Memory B cell (primary cell): Measurements from ENCODE around the gene SLC38A10.
"Not testable (repeated sequence)": the region's sequence is repeated elsewhere in the genome, so short reads cannot be mapped to it uniquely, and the experiment has no call there.

Source experiments
- ATAC-seq: fragments of 150-1000 bp; cut with Tn5 transposase; 2 replicates; pipeline ENCODE4 v1.10.0; 2021; ENCODE audit warnings: low read depth, mild to moderate bottlenecking, moderate library complexity
- DNase-seq, 2 donors: peaks; one replicate each; pipeline ENCODE4 v3.0.0; 2022; ENCODE audit warnings: low spot score in 2 of 2
- H3K27ac Mint-ChIP-seq: one replicate; pipeline ENCODE4 v1.8.0; 2022; ENCODE audit warnings: mild to moderate bottlenecking, moderate library complexity, mixed read lengths
- H3K27me3 Mint-ChIP-seq: one replicate; pipeline ENCODE4 v1.8.0; 2022; ENCODE audit warnings: mixed read lengths
- H3K36me3 Mint-ChIP-seq: one replicate; pipeline ENCODE4 v1.8.0; 2022; ENCODE audit warnings: mild to moderate bottlenecking, mixed read lengths
- H3K4me1 Mint-ChIP-seq: one replicate; pipeline ENCODE4 v1.8.0; 2022; ENCODE audit warnings: mixed read lengths
- H3K4me3 Mint-ChIP-seq: one replicate; pipeline ENCODE4 v1.8.0; 2022; ENCODE audit warnings: mild to moderate bottlenecking, moderate library complexity, mixed read lengths
- H3K9me3 Mint-ChIP-seq: one replicate; pipeline ENCODE4 v1.8.0; 2022; ENCODE audit warnings: mixed read lengths

SLC38A10 gene

GRCh38 chr17:81311946-81312345 lies 16.8 kb upstream of the SLC38A10 start:
- ATAC-seq = no peak

GRCh38 chr17:81310949-81311550 lies 15.9 kb upstream of the SLC38A10 start:
- no peaks in the 10 kb centered on the region for H3K36me3 Mint-ChIP-seq
- H3K27ac Mint-ChIP-seq = no peak overlapping the region
- H3K4me1 Mint-ChIP-seq = peaks cover 4% of the 10 kb centered on the region
- no peak overlapping the region for H3K4me3 Mint-ChIP-seq
- ATAC-seq (no peak), DNase-seq (no peak)
- H3K27me3 Mint-ChIP-seq = peaks cover 7% of the 10 kb centered on the region
- H3K9me3 Mint-ChIP-seq = no peaks in the 10 kb centered on the region

More at GRCh38 chr17:81311946-81312345, 16.8 kb upstream of the SLC38A10 start:
- Mint-ChIP-seq H3K27me3 (peaks cover 6% of the 10 kb centered on the region), H3K4me1 (peaks cover 4% of the 10 kb centered on the region), H3K36me3 (no peaks in the 10 kb centered on the region), H3K4me3 (no peak overlapping the region), H3K9me3 (no peaks in the 10 kb centered on the region), H3K27ac (no peak overlapping the region)
- no peak for DNase-seq

- peaks cover 4% of the 10 kb centered on the region for H3K4me1 Mint-ChIP-seq
- H3K4me3 Mint-ChIP-seq = no peak overlapping the region
- H3K27me3 Mint-ChIP-seq = peaks cover 8% of the 10 kb centered on the region
- ATAC-seq (no peak), DNase-seq (no peak)
- no peaks in the 10 kb centered on the region for H3K9me3 Mint-ChIP-seq
- H3K36me3 Mint-ChIP-seq = no peaks in the 10 kb centered on the region
- no peak overlapping the region for H3K27ac Mint-ChIP-seq
These were observed 15.0 kb upstream of the SLC38A10 start for GRCh38 chr17:81309859-81310839.

- peak; percentile 82 for ATAC-seq
- Mint-ChIP-seq H3K9me3 (no peaks in the 10 kb centered on the region), H3K36me3 (no peaks in the 10 kb centered on the region), H3K4me1 (peaks cover 4% of the 10 kb centered on the region), H3K4me3 (no peak overlapping the region), H3K27ac (no peak overlapping the region), H3K27me3 (peaks cover 9% of the 10 kb centered on the region)
- DNase-seq = no peak
These were observed 14.2 kb upstream of the SLC38A10 start for GRCh38 chr17:81309140-81309858.

- DNase-seq, H3K27ac Mint-ChIP-seq, H3K27me3 Mint-ChIP-seq, H3K4me1 Mint-ChIP-seq, H3K36me3 Mint-ChIP-seq, H3K9me3 Mint-ChIP-seq, H3K4me3 Mint-ChIP-seq, ATAC-seq: not testable (repeated sequence)
These were observed 13.7 kb upstream of the SLC38A10 start for GRCh38 chr17:81308784-81309139.

- Mint-ChIP-seq H3K9me3 (no peaks in the 10 kb centered on the region), H3K27me3 (peaks cover 9% of the 10 kb centered on the region), H3K4me3 (no peak overlapping the region), H3K27ac (no peak overlapping the region), H3K36me3 (no peaks in the 10 kb centered on the region), H3K4me1 (peaks cover 4% of the 10 kb centered on the region)
- ATAC-seq (no peak), DNase-seq (no peak)
These were observed 12.8 kb upstream of the SLC38A10 start for GRCh38 chr17:81307636-81308560.

GRCh38 chr17:81306898-81307510 lies 11.9 kb upstream of the SLC38A10 start:
- H3K36me3 Mint-ChIP-seq = no peaks in the 10 kb centered on the region
- no peak for DNase-seq

GRCh38 chr17:81306491-81306890 lies 11.4 kb upstream of the SLC38A10 start:
- ATAC-seq (no peak), DNase-seq (no peak)
- H3K9me3 Mint-ChIP-seq = no peaks in the 10 kb centered on the region
- H3K27ac Mint-ChIP-seq = no peak overlapping the region
- H3K27me3 Mint-ChIP-seq = peaks cover 9% of the 10 kb centered on the region
- H3K36me3 Mint-ChIP-seq = no peaks in the 10 kb centered on the region
- H3K4me3 Mint-ChIP-seq = no peak overlapping the region
- H3K4me1 Mint-ChIP-seq = peaks cover 4% of the 10 kb centered on the region

More at GRCh38 chr17:81306898-81307510, 11.9 kb upstream of the SLC38A10 start:
- Mint-ChIP-seq H3K27me3 (peaks cover 9% of the 10 kb centered on the region), H3K4me3 (no peak overlapping the region), H3K9me3 (no peaks in the 10 kb centered on the region), H3K27ac (no peak overlapping the region), H3K4me1 (peaks cover 4% of the 10 kb centered on the region)
- no peak for ATAC-seq

- Mint-ChIP-seq H3K27ac (no peak overlapping the region), H3K4me3 (no peak overlapping the region), H3K27me3 (peaks cover 9% of the 10 kb centered on the region), H3K9me3 (no peaks in the 10 kb centered on the region), H3K36me3 (no peaks in the 10 kb centered on the region), H3K4me1 (peaks cover 6% of the 10 kb centered on the region)
- DNase-seq = no peak
- no peak for ATAC-seq
These were observed 10.0 kb upstream of the SLC38A10 start for GRCh38 chr17:81305051-81305630.

GRCh38 chr17:81304196-81305015 lies 9.3 kb upstream of the SLC38A10 start:
- Mint-ChIP-seq H3K4me3 (no peak overlapping the region), H3K36me3 (no peaks in the 10 kb centered on the region), H3K9me3 (no peaks in the 10 kb centered on the region), H3K4me1 (peaks cover 6% of the 10 kb centered on the region), H3K27me3 (peaks cover 9% of the 10 kb centered on the region), H3K27ac (no peak overlapping the region)
- DNase-seq (no peak), ATAC-seq (no peak)

- Mint-ChIP-seq H3K4me1 (peaks cover 6% of the 10 kb centered on the region), H3K27ac (no peak overlapping the region), H3K4me3 (no peak overlapping the region), H3K36me3 (no peaks in the 10 kb centered on the region), H3K27me3 (peaks cover 9% of the 10 kb centered on the region), H3K9me3 (no peaks in the 10 kb centered on the region)
- DNase-seq (no peak), ATAC-seq (no peak)
These were observed 8.3 kb upstream of the SLC38A10 start for GRCh38 chr17:81303385-81303784.

GRCh38 chr17:81302861-81303333 lies 7.8 kb upstream of the SLC38A10 start:
- DNase-seq = no peak
- Mint-ChIP-seq H3K4me1 (peaks cover 5% of the 10 kb centered on the region), H3K27me3 (peaks cover 9% of the 10 kb centered on the region), H3K4me3 (no peak overlapping the region), H3K9me3 (no peaks in the 10 kb centered on the region), H3K36me3 (no peaks in the 10 kb centered on the region), H3K27ac (no peak overlapping the region)
- ATAC-seq = no peak
